GM12875 (cell line): ENCODE measurements around the gene SHISAL2A.
"Not testable (repeated sequence)": the region's sequence is repeated elsewhere in the genome, so short reads cannot be mapped to it uniquely, and the experiment has no call there.

Experiments used
- H3K4me3 ChIP-seq: one replicate; pipeline ENCODE4 v1.5.1; 2011; ENCODE audit warnings: low read depth, low read length, control low read depth
- CTCF ChIP-seq: IDR thresholded peaks from 2 replicates; pipeline ENCODE4 v1.5.1; 2011; ENCODE audit warnings: low read depth, mild to moderate bottlenecking, control low read depth, inconsistent platforms, low read length, moderate library complexity, borderline replicate concordance; ENCODE audit not compliant: insufficient read depth

Gene SHISAL2A

GRCh38 chr1:52683367-52683940 lies 50.5 kb downstream of the SHISAL2A start:
- TF ChIP-seq CTCF = no peak

GRCh38 chr1:52684545-52684944 lies 51.6 kb downstream of the SHISAL2A start:
- TF ChIP-seq CTCF = no peak
- H3K4me3 ChIP-seq = no peak overlapping the region

More at GRCh38 chr1:52683367-52683940, 50.5 kb downstream of the SHISAL2A start:
- H3K4me3 ChIP-seq = no peak overlapping the region

- peak; percentile 74 for TF ChIP-seq CTCF
- H3K4me3 ChIP-seq = not testable (repeated sequence)
Measured at GRCh38 chr1:52686261-52686751, 53.3 kb downstream of the SHISAL2A start.

- H3K4me3 ChIP-seq = no peak overlapping the region
Measured at GRCh38 chr1:52686830-52687229, 53.9 kb downstream of the SHISAL2A start.

GRCh38 chr1:52691821-52692220 lies 58.9 kb downstream of the SHISAL2A start:
- H3K4me3 ChIP-seq = no peak overlapping the region
- TF ChIP-seq CTCF = no peak

More at GRCh38 chr1:52686830-52687229, 53.9 kb downstream of the SHISAL2A start:
- no peak for TF ChIP-seq CTCF

GRCh38 chr1:52692697-52693096 lies 59.7 kb downstream of the SHISAL2A start:
- TF ChIP-seq CTCF = no peak
- no peak overlapping the region for H3K4me3 ChIP-seq

- H3K4me3 ChIP-seq = not testable (repeated sequence)
Measured at GRCh38 chr1:52693351-52693750, 60.4 kb downstream of the SHISAL2A start.
